GM18517 (cell line): ENCODE results near the gene HDAC7.

Experiments used
- ATAC-seq: cut with Tn5 transposase; IDR thresholded peaks from one replicate; pipeline ENCODE4 v1.9.1; 2021; ENCODE audit warnings: mild to moderate bottlenecking, moderate library complexity; ENCODE audit not compliant: unreplicated experiment

HDAC7 gene

DNA sequence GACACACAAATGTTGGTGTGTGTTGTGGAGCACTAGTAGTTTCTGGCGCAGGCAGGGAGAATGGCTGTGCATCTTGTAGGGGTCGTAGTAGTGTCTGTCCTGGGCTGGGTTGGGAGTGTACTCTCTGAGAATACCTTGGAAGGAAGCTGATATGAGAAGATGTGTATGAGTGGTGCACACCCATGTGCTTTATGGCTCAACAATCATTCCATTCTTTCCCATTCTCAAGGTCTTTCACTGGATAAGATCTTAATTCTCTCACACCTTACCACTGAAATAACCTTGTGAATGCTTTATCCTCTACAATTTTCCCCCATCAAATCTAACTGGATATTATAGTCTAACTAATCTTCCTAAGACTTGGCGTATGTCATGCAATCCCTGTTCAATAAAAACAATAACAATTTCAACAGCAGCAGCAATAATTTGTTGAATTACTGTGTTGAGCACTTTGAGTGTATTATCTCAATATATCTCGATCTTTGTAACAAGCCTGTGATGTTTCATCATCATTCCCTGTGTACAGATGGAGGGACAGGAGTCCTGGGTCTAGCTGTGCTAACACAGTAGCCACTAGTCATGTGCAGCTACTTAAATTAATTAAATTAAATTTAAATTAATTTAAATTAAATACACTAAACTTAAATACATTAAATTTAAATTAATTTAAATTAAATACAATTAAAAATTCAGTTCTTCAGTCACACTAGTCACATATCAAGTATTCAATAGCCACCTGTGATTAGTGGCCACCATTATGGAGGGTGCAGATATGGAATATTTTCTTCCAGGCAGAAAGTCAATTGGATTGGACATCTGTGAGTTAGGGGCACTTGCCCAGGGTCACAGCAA, 50.2 kb downstream of the HDAC7 start:
- no peak for ATAC-seq

GRCh38 chr12:47768323-47768811, 51.3 kb downstream of the HDAC7 start:
- ATAC-seq = no peak

DNA sequence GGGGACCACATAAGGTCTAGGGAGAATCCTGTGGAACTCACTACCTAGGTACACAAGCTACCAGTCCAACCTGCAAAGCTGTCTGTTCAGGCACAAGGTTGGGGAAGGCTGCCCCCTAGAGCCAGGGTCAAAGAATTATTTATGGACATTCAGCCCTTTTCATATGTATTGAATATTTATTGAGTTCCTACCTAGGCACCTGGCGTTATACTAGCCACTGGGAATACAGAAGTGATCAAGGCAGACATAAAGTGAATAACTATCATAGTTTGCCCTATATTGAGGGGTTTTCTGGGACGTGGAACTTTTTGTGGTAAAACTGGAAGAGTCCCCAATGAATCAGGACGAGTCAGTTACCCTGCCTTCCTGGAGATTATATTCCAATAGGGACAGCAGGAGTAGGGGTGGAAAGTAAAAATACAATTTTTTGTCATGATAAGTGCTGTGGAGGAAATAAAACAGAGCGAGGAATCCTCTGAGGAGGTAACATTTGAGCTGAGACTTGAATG, 52.4 kb downstream of the HDAC7 start:
- ATAC-seq = peak; percentile 69

GRCh38 chr12:47766502-47767215, 53.0 kb downstream of the HDAC7 start:
- ATAC-seq = no peak

DNA sequence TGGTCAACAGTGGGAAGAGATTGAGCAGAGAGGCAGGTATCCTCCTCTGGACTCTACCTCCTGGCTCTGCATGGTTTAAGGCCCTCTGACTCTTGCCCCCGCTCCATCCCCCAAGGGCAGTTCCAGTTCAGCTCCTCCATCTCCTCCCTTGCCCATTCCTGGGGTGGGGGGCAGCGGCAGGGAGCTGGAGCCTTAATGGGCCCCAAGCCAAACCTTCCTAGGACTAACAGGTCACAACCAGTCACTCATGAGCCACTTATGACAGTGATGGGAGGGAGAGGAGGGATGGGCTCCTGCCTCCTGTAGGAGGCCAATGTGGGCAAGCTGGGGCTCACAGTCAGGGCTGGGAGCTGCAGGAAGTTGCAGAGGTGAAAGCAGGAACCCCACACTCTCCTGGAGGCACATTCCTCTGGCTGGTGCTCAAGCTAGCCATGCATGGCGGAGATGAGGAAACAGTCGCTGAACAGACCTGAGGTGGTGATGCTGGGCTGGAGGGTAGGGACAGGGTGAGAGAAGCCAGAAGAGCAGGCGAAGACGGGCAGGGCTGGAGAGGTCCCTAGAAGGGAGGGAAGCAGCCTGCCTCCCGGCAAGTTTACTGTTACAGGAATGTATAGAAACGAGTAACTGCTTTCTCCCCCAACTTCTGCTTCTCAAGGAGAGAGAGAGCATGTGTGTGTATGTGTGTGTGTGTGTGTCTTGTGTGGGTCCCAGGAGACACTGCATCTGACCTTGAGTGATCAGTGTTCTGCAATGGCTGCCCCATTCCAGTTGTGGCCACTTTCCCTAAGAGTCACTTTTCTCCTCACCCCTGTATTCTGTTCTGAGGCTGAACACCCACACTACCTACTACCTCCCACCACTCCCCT, 56.0 kb downstream of the HDAC7 start:
- ATAC-seq = no peak

DNA sequence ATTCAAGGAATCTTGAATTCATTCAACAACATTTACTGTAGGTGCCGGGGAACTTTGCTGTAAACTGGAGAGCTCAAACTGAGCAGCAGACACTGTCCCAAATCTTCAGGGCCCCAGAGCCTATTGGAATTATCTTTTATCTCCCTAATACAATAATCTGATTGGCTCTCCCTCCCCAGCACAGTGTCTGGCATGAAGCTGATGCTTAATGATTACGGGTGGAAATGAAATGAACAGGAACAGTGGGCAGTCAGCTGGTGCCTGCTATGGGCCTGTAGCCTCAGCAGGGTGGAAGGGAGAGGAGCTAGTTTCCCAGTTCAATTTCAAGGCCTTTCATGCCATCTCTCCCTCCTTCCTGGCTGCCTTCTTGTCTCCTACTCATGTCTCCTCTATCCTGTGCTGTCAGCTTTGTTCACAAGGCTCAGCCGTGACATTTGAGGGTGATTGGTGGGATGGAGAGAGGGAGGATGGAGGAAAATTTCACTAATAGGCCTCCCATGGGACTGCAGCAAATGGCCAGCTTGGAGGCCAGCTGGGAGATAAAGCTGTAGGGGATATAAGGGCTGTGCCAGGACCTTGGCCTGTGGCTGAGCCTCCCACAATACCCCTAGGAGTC, 56.7 kb downstream of the HDAC7 start:
- ATAC-seq = no peak

DNA sequence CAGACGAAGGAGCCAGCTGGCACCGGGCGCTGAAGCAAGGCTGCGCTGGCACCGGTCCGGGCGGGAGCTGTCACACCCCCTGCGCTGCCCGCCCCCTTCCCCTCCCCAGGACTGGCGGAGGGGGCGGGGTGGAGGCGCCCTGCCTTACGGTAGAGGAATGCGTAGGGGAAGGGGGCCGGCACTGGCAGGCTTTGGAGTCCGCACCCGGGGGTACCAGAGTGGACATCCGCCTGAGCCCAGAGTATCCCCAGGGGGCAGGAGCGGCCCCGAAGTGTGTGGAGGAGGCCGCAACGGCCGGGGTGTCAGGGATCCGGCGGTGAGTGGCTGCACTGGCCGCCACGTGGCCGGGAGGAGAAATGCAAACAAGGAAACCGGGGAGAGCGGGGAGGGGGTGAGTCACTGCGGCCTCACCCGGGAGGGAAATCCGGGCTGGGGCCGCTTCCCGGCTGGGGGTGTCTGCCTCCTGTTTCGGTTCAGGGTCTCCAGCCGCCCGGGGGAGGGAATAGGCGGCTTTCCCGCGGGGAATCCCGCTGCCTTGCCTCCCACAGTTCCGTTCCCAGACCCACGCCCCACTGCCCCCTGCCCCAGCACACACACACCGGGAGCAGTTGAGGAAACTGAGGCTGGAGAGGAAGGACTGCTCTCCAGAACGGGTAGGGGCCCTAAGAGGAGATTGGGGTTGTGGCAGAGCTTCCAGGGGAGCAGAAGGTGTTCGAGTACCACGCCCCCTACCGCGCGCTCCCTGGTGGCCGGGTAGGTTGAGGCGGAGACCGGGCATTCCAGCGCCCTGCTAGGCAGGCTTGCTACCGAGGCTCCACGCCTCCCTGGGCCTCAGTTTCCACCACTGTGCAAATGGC, 60.6 kb downstream of the HDAC7 start, which contains the start of gene RAPGEF3:
TSS of gene RAPGEF3 (minus strand) at position 47 of the 857 bp plus-strand sequence. CDS start 324 bp downstream, outside the sequence.
- ATAC-seq = peak; percentile 34

DNA sequence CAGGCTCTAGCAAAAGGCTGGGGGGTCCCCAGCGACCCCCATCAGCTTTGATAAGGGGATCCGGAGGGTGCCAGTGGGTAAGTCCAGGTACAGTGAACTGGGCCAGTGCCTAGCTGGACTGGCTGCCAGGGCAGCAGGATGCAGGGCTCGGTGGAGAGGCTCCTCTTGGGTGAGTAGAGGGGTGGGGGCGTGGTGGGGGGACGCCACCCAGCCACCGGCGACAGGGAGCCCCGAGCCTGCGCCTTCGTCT, 61.2 kb downstream of the HDAC7 start:
- no peak for ATAC-seq

DNA sequence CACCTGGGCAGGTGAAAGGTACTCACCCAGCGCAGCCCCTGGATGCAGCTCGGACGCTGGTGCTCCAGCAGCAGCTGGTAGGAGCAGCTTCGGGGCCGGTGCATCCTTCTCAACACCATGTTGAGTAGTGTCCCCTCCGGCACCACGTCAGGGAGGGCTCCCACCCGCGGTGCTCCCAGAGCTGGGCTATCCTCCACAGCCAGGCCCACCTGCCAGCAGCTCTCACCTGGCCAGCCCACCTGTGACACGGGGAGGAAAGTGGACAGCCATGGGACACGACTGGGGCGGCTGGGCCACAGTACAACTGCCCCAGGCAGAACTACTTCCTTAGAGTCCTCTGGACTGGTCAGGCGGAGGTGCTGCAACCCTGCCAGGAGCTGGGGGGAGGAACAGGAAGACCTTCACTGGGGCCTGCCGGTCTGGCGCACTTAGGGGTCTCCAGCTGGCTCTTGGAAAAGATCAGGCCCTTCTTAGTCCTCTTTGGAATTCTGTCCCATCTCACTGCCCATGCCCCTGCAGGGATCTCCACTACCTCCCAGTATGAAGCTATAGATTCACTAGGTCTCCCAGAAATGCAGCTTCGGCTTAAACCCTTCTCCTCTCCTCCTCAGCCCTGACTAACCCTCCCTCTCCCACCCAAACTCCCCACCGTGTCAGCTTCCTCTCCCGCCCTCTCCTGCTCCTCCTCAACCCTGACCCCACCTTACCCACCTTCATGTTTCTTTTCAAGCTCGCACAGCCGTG, 61.7 kb downstream of the HDAC7 start:
- no peak for ATAC-seq

DNA sequence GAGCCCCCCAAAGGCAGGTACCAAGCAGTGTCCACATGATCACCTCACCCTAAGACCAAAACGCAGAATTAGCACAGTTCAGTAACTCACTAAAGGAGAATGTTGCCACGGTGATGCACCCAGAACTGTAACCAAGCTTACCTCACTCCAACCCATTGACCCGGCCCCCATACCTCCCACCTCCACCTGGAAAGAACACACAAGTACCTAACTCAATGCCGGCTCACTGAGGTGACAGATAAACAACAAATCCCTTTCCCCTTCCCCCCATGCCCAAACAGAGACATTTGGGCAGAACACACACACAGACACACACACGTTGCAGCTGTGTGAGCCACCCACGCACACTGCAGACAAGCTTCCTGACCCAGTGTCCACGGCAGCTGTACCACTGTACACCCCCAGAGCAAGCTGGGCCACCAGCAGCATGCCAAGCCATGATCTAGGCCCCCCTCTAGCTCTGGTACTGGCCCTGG, 62.3 kb downstream of the HDAC7 start:
- no peak for ATAC-seq

- peak; percentile 73 for ATAC-seq
Measured at GRCh38 chr12:47755655-47756562, 63.8 kb downstream of the HDAC7 start.

DNA sequence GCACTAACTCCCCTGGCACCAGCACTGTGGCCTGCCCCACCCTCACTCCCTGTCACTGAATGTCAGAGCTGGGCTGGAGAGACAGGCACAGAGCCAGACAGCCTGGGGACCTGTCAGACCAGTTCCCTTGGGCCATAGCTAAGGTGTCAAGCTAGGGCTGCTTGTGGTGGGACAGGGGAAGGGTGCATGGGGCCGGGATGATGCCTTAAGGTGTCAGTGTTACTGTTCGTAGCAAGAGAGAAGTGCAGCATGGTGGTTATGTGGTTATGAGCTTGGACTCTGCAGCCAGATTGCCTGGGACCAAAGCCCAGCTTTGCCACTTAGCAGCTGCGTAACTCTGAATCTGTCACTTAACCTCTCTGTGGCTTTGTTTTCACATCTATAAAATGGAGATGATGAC, 64.8 kb downstream of the HDAC7 start:
- peak; percentile 10 for ATAC-seq

DNA sequence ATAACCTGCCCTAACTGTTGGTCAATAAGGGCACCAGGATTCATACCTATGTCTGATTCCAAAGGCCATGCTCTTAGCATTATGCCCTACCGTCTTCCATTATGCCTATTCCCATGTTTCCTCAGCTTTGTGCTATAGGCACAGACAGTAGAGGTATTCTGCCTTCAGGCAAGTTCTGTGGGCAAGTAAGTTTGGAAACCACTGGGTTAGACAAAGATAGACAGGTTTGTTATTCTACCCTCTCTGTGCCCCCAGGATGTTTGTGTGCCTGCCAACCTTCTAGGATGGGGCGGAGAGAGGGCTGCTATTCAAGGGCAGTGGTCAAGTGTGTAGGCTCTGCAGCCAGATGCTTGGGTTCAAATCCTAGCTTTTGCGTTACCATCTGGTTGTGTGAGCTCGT, 65.6 kb downstream of the HDAC7 start:
- no peak for ATAC-seq

DNA sequence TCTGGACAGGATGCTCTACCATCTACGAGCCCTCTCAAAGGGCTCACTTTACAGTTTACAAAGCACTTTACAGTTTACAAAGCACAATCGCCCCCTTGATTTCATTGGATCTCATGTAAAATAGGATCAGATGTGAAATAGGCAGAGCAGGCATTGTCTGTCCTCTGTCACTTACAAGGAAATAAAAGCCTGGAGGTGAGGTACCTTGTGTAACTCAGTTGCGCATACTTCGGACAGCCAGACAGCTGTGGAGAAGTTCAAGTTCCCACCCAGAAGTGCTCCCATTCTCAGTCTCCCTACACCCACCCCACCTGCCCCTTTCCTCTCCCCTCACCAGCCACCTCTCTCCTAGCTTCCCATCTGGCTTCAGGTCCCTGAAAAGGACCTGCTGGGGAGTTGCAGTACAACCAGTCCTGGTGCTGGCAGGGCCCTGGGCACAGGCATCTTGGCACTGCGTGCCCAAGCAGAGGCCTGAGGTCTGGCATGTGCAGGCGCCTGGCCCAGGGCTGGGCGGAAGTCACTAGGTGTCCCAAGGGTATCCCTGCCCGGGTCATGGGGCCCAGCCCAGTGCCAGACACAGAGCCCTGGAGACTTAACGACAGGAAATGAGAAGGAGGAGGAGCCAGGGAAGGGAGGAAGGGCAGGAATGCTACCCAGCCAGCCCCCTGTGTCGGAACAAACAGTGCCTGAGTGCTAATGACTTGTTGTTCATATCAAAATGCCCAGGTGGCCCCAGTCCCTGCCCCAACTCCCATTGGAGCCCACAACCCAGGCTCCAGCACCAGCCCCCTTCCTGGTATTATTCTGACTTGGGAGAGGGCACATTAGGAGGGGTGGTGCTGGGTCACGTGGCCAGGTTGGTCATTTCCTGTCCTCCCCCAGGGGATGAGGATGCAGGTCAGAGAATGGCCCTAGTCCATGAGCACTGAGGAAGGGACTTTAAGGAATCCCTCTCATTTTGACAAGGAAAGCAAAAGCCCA, 66.4 kb downstream of the HDAC7 start:
- ATAC-seq = no peak

DNA sequence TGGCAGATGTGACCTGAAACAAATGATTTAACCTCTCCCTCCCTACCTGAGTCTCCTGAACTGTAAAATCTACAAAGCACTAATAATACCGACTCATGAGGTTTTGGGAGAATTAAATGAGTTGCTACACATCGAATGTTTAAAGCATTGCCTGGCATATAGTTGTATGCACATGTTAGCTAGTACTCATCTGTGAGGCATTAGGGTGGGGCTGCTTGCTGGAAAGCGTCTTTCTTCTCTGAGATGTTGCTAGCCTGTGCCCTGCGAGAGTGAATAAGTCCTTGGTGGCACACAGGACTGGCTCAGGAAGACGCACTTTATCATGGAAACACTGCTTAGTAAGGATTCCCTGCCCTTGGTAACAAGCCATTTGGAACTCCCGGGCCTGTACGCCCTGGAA, 67.2 kb downstream of the HDAC7 start:
- no peak for ATAC-seq

DNA sequence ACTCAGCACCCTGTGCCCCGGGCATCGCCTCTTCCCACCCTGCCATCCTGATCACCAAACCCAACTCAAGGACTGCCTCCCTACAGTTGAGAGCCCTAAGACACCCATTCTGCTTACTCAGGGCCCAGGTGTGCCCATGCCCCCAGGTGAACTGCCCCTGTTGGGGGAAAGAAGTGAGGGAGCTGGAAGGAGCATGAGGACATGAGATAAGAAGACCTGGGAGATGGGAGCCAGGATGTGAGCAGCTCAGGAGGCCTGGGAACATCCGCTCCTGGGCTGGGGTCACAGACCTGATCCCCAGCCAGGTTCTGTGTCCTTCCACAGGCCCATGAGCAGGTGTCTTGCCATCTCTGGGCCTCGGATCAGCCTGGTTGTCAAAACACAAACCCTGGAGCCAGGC, 67.6 kb downstream of the HDAC7 start:
- no peak for ATAC-seq

DNA sequence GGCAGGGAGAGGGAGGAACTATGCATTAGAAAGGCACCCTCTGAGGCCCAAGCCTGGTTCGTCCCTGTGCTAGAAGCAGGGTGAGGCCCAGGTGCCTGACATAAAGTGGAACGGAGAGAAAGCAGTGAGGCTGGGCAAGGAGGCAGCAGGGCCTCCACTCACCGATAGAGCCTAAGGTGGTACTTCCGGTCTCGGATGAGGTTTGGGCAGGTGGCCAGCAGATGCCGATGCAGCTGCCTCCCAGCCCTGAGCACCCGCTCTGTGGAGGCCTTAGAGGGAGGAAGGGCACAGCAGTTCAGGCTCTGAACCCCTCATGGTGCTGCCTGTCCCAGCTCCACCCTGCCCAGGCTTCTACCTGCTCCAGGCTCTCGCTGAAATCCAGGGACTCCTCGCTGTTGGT, 68.1 kb downstream of the HDAC7 start:
- no peak for ATAC-seq
